ENCODE measurements around the gene ERCC1. TPM values are rescaled to one million over a fixed set of nuclear protein-coding genes. Genes with fewer than 3 reads are reported as not detected.
A peak's percentile ranks its signal among the peaks of the same experiment; 100 is the strongest.

The ERCC1 gene
- total RNA-seq, 3 donors from 2014 or later (not counting 1 experiment from before 2014, with no cell fraction given): 46.8 to 55.2 (median 48.2) TPM

DNA sequence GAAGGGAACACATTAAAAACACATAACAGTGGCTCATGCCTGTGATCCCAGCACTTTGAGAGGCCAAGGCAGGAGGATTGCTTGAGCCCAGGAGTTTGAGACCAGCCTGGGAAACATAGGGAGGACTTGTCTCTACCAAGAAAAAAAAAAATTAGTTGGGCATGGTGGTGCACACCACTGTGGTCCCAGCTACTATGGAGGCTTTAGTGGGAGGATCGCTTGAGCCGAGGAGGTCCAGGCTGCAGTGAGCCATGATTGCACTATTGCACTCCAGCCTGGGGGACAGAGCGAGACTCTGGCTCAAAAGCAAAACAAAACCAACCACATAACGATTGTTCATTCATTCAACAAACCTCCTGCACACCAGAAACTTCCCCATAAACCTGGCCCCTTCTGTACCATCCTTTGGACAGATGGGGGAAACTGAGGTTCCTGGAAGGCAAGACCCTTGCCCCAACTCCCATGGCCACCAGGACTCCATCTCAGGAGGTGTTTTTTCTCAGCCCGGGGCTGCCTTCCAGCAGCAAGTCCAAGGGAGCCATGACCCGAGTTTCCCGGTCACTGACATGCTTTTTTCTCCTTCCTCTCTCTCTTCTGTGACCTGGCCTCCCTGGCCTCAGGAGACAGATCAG lies 48.3 kb upstream of the ERCC1 start:
- Histone ChIP-seq H3K27ac (ENCODE audit: low read length) (no peak overlapping the region), H3K36me3 (ENCODE audit: control insufficient read depth, insufficient read depth, low read length) (no peaks in the 10 kb centered on the region), H3K9me3 (ENCODE audit: control insufficient read depth, insufficient read depth, low read length) (no peaks in the 10 kb centered on the region), H3K27me3 (ENCODE audit: control insufficient read depth, insufficient read depth, low read length) (peaks cover 6% of the 10 kb centered on the region), H3K4me1 (ENCODE audit: control insufficient read depth, insufficient read depth, low read length) (peaks cover 52% of the 10 kb centered on the region), H3K4me3 (ENCODE audit: low read length) (no peak overlapping the region)
- intact Hi-C loops (cut with micrococcal nuclease): no loop called here
- Mint-ChIP-seq H3K27me3 (ENCODE audit: low read depth in 2 of 2) (peaks cover 8 to 28% of the 10 kb centered on the region in 2 donors), H3K9me3 (no peaks in the 10 kb centered on the region), H3K36me3 (no peaks in the 10 kb centered on the region), H3K4me1 (peaks cover 59 to 93% of the 10 kb centered on the region in 2 donors), H3K4me3 (peak overlapping the region; percentile 96), H3K27ac (peak overlapping the region; percentile 87 to 99)
- TF ChIP-seq, protein P1, sequence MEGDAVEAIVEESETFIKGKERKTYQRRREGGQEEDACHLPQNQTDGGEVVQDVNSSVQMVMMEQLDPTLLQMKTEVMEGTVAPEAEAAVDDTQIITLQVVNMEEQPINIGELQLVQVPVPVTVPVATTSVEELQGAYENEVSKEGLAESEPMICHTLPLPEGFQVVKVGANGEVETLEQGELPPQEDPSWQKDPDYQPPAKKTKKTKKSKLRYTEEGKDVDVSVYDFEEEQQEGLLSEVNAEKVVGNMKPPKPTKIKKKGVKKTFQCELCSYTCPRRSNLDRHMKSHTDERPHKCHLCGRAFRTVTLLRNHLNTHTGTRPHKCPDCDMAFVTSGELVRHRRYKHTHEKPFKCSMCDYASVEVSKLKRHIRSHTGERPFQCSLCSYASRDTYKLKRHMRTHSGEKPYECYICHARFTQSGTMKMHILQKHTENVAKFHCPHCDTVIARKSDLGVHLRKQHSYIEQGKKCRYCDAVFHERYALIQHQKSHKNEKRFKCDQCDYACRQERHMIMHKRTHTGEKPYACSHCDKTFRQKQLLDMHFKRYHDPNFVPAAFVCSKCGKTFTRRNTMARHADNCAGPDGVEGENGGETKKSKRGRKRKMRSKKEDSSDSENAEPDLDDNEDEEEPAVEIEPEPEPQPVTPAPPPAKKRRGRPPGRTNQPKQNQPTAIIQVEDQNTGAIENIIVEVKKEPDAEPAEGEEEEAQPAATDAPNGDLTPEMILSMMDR (IDR thresholded peaks at IDR 0.05): no peak
- WGBS (ENCODE audit: insufficient coverage): 67% methylated on average over 7 of the region's 7 CpGs
- ATAC-seq: no peak
- DNase-seq: peak; percentile 33 to 60

DNA sequence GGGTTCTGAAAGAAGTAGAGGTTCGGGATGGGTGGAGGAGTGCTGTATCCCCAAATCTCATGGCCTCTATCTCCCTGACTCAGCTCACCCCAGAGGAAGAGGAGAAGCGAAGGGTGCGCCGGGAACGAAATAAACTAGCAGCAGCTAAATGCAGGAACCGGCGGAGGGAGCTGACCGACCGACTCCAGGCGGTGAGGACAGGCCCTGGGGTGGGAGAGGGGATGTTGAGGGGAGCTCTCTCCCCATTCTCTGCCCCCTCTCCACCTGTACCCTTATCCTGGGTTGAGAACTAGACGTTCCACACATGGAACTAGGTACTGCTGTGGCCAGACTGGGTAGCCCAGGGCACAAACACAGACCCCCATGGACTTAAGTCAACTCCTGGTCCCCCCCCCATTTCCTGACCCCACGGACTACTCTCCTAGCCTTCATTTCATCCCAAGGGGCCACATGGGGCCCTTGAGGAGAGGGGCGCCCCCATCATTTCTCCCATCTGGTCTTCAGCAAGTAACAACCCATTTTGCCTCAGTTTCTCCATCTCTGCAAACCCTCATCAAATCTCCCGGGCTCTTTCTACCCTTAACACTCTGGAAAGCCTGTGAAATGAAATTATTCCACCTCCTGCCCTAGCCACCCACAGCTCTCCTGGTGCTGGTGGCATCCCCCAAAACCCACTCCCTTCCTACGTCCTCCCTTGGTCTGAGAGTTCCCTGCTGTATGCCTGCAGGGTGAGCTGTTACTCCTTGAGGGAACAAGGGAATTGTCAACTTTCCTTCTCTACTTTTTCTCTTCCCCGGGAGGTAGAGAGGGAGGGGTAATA lies 47.6 kb upstream of the ERCC1 start:
- DNase-seq: peak in 1 of 2 donors; percentile 51
- intact Hi-C loops (cut with micrococcal nuclease): no loop called here
- H3K4me1 Mint-ChIP-seq: peaks cover 56 to 90% of the 10 kb centered on the region in 2 donors

DNA sequence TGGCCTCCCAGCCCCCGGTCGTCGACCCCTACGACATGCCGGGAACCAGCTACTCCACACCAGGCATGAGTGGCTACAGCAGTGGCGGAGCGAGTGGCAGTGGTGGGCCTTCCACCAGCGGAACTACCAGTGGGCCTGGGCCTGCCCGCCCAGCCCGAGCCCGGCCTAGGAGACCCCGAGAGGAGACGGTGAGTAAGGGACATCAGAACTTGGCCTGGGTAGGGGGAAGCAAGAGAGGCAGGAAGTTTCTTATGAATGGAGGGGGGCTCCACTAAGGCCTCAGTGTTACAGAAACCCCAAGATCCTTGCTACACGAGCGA lies 47.0 kb upstream of the ERCC1 start:
- no peak for ATAC-seq
- intact Hi-C loops (cut with micrococcal nuclease): no loop called here
- Mint-ChIP-seq H3K4me3 (peak overlapping the region; percentile 96), H3K27me3 (ENCODE audit: low read depth in 2 of 2) (peaks cover 8 to 28% of the 10 kb centered on the region in 2 donors), H3K36me3 (no peaks in the 10 kb centered on the region), H3K9me3 (no peaks in the 10 kb centered on the region), H3K4me1 (peaks cover 50 to 86% of the 10 kb centered on the region in 2 donors), H3K27ac (peak overlapping the region; percentile 87 to 99)
- WGBS (ENCODE audit: insufficient coverage): 95% methylated on average over 15 of the region's 15 CpGs
- no peak for DNase-seq
- Histone ChIP-seq H3K27me3 (ENCODE audit: control insufficient read depth, insufficient read depth, low read length) (peaks cover 6% of the 10 kb centered on the region), H3K9me3 (ENCODE audit: control insufficient read depth, insufficient read depth, low read length) (no peaks in the 10 kb centered on the region), H3K36me3 (ENCODE audit: control insufficient read depth, insufficient read depth, low read length) (no peaks in the 10 kb centered on the region), H3K4me3 (ENCODE audit: low read length) (no peak overlapping the region), H3K4me1 (ENCODE audit: control insufficient read depth, insufficient read depth, low read length) (peaks cover 51% of the 10 kb centered on the region), H3K27ac (ENCODE audit: low read length) (no peak overlapping the region)
- TF ChIP-seq, protein P1 (IDR thresholded peaks at IDR 0.05): no peak

More for the DNA sequence above, 47.6 kb upstream of the ERCC1 start:
- ATAC-seq: no peak
- H3K27me3 ChIP-seq (ENCODE audit: control insufficient read depth, insufficient read depth, low read length): peaks cover 6% of the 10 kb centered on the region
- no peak overlapping the region for H3K4me3 ChIP-seq (ENCODE audit: low read length)
- no peaks in the 10 kb centered on the region for H3K36me3 ChIP-seq (ENCODE audit: control insufficient read depth, insufficient read depth, low read length)
- peaks cover 8 to 28% of the 10 kb centered on the region in 2 donors for H3K27me3 Mint-ChIP-seq (ENCODE audit: low read depth in 2 of 2)
- no peaks in the 10 kb centered on the region for H3K9me3 Mint-ChIP-seq
- H3K36me3 Mint-ChIP-seq: no peaks in the 10 kb centered on the region
- no peaks in the 10 kb centered on the region for H3K9me3 ChIP-seq (ENCODE audit: control insufficient read depth, insufficient read depth, low read length)
- H3K4me3 Mint-ChIP-seq: peak overlapping the region; percentile 96
- TF ChIP-seq, protein P1 (IDR thresholded peaks at IDR 0.05): no peak
- peak overlapping the region; percentile 87 to 99 for H3K27ac Mint-ChIP-seq
- H3K4me1 ChIP-seq (ENCODE audit: control insufficient read depth, insufficient read depth, low read length): peaks cover 52% of the 10 kb centered on the region
- WGBS (ENCODE audit: insufficient coverage): 84% methylated on average over 9 of the region's 16 CpGs
- H3K27ac ChIP-seq (ENCODE audit: low read length): no peak overlapping the region
